ENCODE results near the gene SUN2. TPM values are rescaled to one million over a fixed set of nuclear protein-coding genes. Genes with fewer than 3 reads are reported as not detected.
A peak's percentile ranks its signal among the peaks of the same experiment; 100 is the strongest.

Gene SUN2
- total and polyA plus RNA-seq, 11 donors, result 41.3 to 405 (median 125) TPM

- Histone ChIP-seq H3K36me3 (peaks cover 0 to 18% (median 11%) of the 10 kb centered on the region in 9 donors), H3K27ac (peak overlapping the region in 9 of 12 donors; percentile 92 to 99 (median 97)), H3K4me3 (peak overlapping the region in 9 of 12 donors; percentile 67 to 92 (median 80)), H3K27me3 (no peaks in the 10 kb centered on the region), H3K4me1 (peaks cover 0 to 46% (median 24%) of the 10 kb centered on the region in 12 donors), H3K9me3 (no peaks in the 10 kb centered on the region)
- TF ChIP-seq CTCF (IDR thresholded peaks at IDR 0.05) (no peak), POLR2A (IDR thresholded peaks at IDR 0.05) (no peak)
- ATAC-seq (no peak), DNase-seq (peak in 1 of 5 donors; percentile 34)
- WGBS, 4 donors, result 59 to 78% (median 63%) methylated on average over 17 of the region's 17 CpGs
- intact Hi-C loops (cut with DNase I), result loop anchor here in 1 of 10 donors (5.0 kb wide), 1 partner anchor 50 kb away; the partner anchor contains the start of gene GTPBP1
Observed at GRCh38 chr22:38756711-38757463, 1.1 kb upstream of the SUN2 start.

GRCh38 chr22:38755155-38755910, 465 bp downstream of the SUN2 start:
- TF ChIP-seq POLR2A (IDR thresholded peaks at IDR 0.05) (peak in 1 of 2 donors; percentile 45), CTCF (IDR thresholded peaks at IDR 0.05) (no peak)
- intact Hi-C loops (cut with DNase I), result loop anchor here in 1 of 10 donors (5.0 kb wide), 1 partner anchor 48 kb away; the partner anchor contains the start of gene GTPBP1
- DNase-seq (peak; percentile 92 to 97 (median 95)), ATAC-seq (peak; percentile 82 to 88 (median 88))
- WGBS, 4 donors, result 0 to 2% (median 1%) methylated on average over 13 to 74 of the region's 74 CpGs
- Histone ChIP-seq H3K4me1 (peaks cover 0 to 62% (median 27%) of the 10 kb centered on the region in 12 donors), H3K9me3 (no peaks in the 10 kb centered on the region), H3K36me3 (peaks cover 0 to 34% (median 26%) of the 10 kb centered on the region in 9 donors), H3K27me3 (no peaks in the 10 kb centered on the region), H3K27ac (peak overlapping the region; percentile 92 to 99 (median 97)), H3K4me3 (peak overlapping the region; percentile 34 to 92 (median 72))

- WGBS, 4 donors, result 8 to 14% (median 13%) methylated on average over 12 of the region's 12 CpGs
Observed at GRCh38 chr22:38754751-38755154, 1.0 kb downstream of the SUN2 start.

More at GRCh38 chr22:38754751-38755154, 1.0 kb downstream of the SUN2 start:
- Histone ChIP-seq H3K4me3 (peak overlapping the region; percentile 34 to 92 (median 72)), H3K36me3 (peaks cover 0 to 40% (median 32%) of the 10 kb centered on the region in 9 donors), H3K4me1 (peaks cover 0 to 65% (median 27%) of the 10 kb centered on the region in 12 donors), H3K27me3 (no peaks in the 10 kb centered on the region), H3K27ac (peak overlapping the region; percentile 92 to 99 (median 97)), H3K9me3 (no peaks in the 10 kb centered on the region)
- peak; percentile 1 to 36 (median 6) for ATAC-seq
- peak in 4 of 5 donors; percentile 45 to 60 (median 49) for DNase-seq
- TF ChIP-seq CTCF (IDR thresholded peaks at IDR 0.05) (no peak), POLR2A (IDR thresholded peaks at IDR 0.05) (no peak)
- intact Hi-C loops (cut with DNase I), result loop anchor here in 3 of 10 donors (5.0 kb wide), 2 partner anchors 37 to 47 kb away; partner anchors contain the start of gene GTPBP1 (in 2 of the 3)
